ENCODE results near the gene MRPL50.

DNA sequence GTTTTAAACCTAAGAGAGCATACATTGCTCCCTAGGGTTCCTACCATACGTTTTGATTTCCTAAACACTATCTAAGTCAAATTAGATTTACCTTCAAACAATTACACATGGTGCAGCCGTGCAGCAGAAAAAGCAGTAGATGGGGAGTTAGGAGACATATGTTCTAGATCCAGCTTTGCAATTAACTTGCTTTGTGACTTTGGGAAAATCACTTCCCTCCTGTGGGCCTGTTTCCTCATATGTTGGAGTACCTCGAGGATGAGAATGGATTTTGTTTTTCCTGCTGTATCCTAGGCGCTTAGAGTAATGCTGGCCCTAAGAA, 711 bp downstream of the MRPL50 start:
- no peak for TF ChIP-seq EZH2 (IDR thresholded peaks at IDR 0.05; ENCODE audit: insufficient read depth, poor library complexity, severe bottlenecking)
- TF ChIP-seq EZH2phosphoT487 (IDR thresholded peaks at IDR 0.05; ENCODE audit: insufficient read depth, low read depth): no peak

All from GM23248 (cell line).